Astrocyte (in vitro differentiated cells and primary cell): ENCODE results near the gene AP3B2. TPM values are rescaled to one million over a fixed set of nuclear protein-coding genes. Genes with fewer than 3 reads are reported as not detected.

Experiments used
- DNase-seq: peaks from one replicate; pipeline ENCODE4 v3.0.0-alpha.2; 2010; ENCODE audit warnings: low read depth
- FAIRE-seq: peaks from 2 replicates; lab custom pipeline; 2011; peaks lifted over from hg19 to GRCh38; lab: Jason Lieb, UNC
- H2AFZ ChIP-seq: 2 replicates; pipeline ENCODE4 v1.6.0; 2012; ENCODE audit warnings: low read depth, low read length, inconsistent platforms
- H3K27ac ChIP-seq: 2 replicates; pipeline ENCODE4 v1.5.1; 2011; ENCODE audit warnings: low read depth, low read length, inconsistent platforms
- H3K27me3 ChIP-seq: 2 replicates; pipeline ENCODE4 v1.6.0; 2011; ENCODE audit warnings: low read length, inconsistent platforms; ENCODE audit not compliant: insufficient read depth
- H3K36me3 ChIP-seq: 2 replicates; pipeline ENCODE4 v1.5.1; 2011; ENCODE audit warnings: low read length, inconsistent platforms; ENCODE audit not compliant: insufficient read depth
- H3K4me1 ChIP-seq: 2 replicates; pipeline ENCODE4 v1.5.1; 2011; ENCODE audit warnings: low read length, inconsistent platforms; ENCODE audit not compliant: insufficient read depth
- H3K4me2 ChIP-seq: 2 replicates; pipeline ENCODE4 v1.6.0; 2012; ENCODE audit warnings: low read length, inconsistent platforms
- H3K4me3 ChIP-seq: 2 replicates; pipeline ENCODE4 v1.5.1; 2011; ENCODE audit warnings: low read depth, mild to moderate bottlenecking, low read length, inconsistent platforms; ENCODE audit not compliant: insufficient read depth
- H3K79me2 ChIP-seq: 2 replicates; pipeline ENCODE4 v1.6.0; 2012; ENCODE audit warnings: mild to moderate bottlenecking, low read length, inconsistent platforms; ENCODE audit not compliant: insufficient read depth
- H3K9ac ChIP-seq: 2 replicates; pipeline ENCODE4 v1.6.0; 2012; ENCODE audit warnings: mild to moderate bottlenecking, low read length, inconsistent platforms
- H3K9me3 ChIP-seq: 2 replicates; pipeline ENCODE4 v1.5.1; 2012; ENCODE audit warnings: low read depth, mild to moderate bottlenecking, low read length, inconsistent platforms; ENCODE audit not compliant: insufficient read depth
- H4K20me1 ChIP-seq: 2 replicates; pipeline ENCODE4 v1.6.0; 2012; ENCODE audit warnings: low read length, inconsistent platforms; ENCODE audit not compliant: insufficient read depth
- H3K27ac Mint-ChIP-seq: one replicate; pipeline ENCODE4 v1.8.0; 2021; ENCODE audit warnings: mild to moderate bottlenecking, mixed read lengths; ENCODE audit not compliant: unreplicated experiment
- H3K27me3 Mint-ChIP-seq: one replicate; pipeline ENCODE4 v1.8.0; 2021; ENCODE audit warnings: low read depth, mixed read lengths; ENCODE audit not compliant: unreplicated experiment
- H3K36me3 Mint-ChIP-seq: one replicate; pipeline ENCODE4 v1.8.0; 2021; ENCODE audit warnings: low read depth, mixed read lengths; ENCODE audit not compliant: unreplicated experiment
- H3K4me1 Mint-ChIP-seq: one replicate; pipeline ENCODE4 v1.8.0; 2021; ENCODE audit warnings: low read depth, mixed read lengths; ENCODE audit not compliant: unreplicated experiment
- H3K4me3 Mint-ChIP-seq: one replicate; pipeline ENCODE4 v1.8.0; 2021; ENCODE audit warnings: mild to moderate bottlenecking, moderate library complexity, mixed read lengths; ENCODE audit not compliant: unreplicated experiment
- H3K9me3 Mint-ChIP-seq: one replicate; pipeline ENCODE4 v1.8.0; 2021; ENCODE audit warnings: mild to moderate bottlenecking, mixed read lengths; ENCODE audit not compliant: unreplicated experiment
- CTCF ChIP-seq: IDR thresholded peaks from 2 replicates; pipeline ENCODE4 v1.5.1; 2011; ENCODE audit warnings: low read depth, mild to moderate bottlenecking, inconsistent platforms, low read length, moderate library complexity; ENCODE audit not compliant: insufficient read depth
- EZH2 ChIP-seq: IDR thresholded peaks from 2 replicates; pipeline ENCODE4 v1.6.1; 2012; ENCODE audit warnings: mild to moderate bottlenecking, low read length, inconsistent platforms; ENCODE audit not compliant: insufficient read depth
- total RNA-seq: library from RNA; stranded (reverse); gene quantifications from 2 replicates; pipeline ENCODE4 v1.2.1, GENCODE V29; 2021

The AP3B2 gene
- total RNA-seq, 1 donor from 2014 or later: 7.2 TPM

GRCh38 chr15:82650046-82650670 lies 59.5 kb downstream of the AP3B2 start:
- Histone ChIP-seq H2AFZ (no peak overlapping the region), H3K4me1 (peaks cover 3% of the 10 kb centered on the region), H3K27me3 (peaks cover 37% of the 10 kb centered on the region), H3K4me2 (no peak overlapping the region), H3K9ac (no peak overlapping the region), H3K9me3 (no peaks in the 10 kb centered on the region), H3K4me3 (no peak overlapping the region), H4K20me1 (no peaks in the 10 kb centered on the region), H3K36me3 (no peaks in the 10 kb centered on the region), H3K79me2 (no peaks in the 10 kb centered on the region), H3K27ac (no peak overlapping the region)
- no peak for FAIRE-seq
- Mint-ChIP-seq H3K4me3 (no peak overlapping the region), H3K4me1 (peaks cover 5% of the 10 kb centered on the region), H3K36me3 (no peaks in the 10 kb centered on the region), H3K9me3 (no peaks in the 10 kb centered on the region), H3K27me3 (peaks cover 9% of the 10 kb centered on the region), H3K27ac (no peak overlapping the region)
- no peak for DNase-seq
- TF ChIP-seq EZH2: no peak
- no peak for TF ChIP-seq CTCF

- no peak overlapping the region for H3K4me3 ChIP-seq
- no peak overlapping the region for H3K4me2 ChIP-seq
- FAIRE-seq (no peak), DNase-seq (no peak)
- H2AFZ ChIP-seq: no peak overlapping the region
- H3K9me3 ChIP-seq: no peaks in the 10 kb centered on the region
- peaks cover 3% of the 10 kb centered on the region for H3K4me1 ChIP-seq
- no peak overlapping the region for H3K27ac ChIP-seq
- H3K79me2 ChIP-seq: no peaks in the 10 kb centered on the region
- Mint-ChIP-seq H3K9me3 (no peaks in the 10 kb centered on the region), H3K4me3 (peak overlapping the region; percentile 31), H3K36me3 (no peaks in the 10 kb centered on the region), H3K27me3 (peaks cover 9% of the 10 kb centered on the region), H3K27ac (no peak overlapping the region), H3K4me1 (peaks cover 11% of the 10 kb centered on the region)
- peaks cover 42% of the 10 kb centered on the region for H3K27me3 ChIP-seq
- TF ChIP-seq CTCF (no peak), EZH2 (no peak)
- no peak overlapping the region for H3K9ac ChIP-seq
- no peaks in the 10 kb centered on the region for H4K20me1 ChIP-seq
- H3K36me3 ChIP-seq: no peaks in the 10 kb centered on the region
These were observed 60.3 kb downstream of the AP3B2 start for GRCh38 chr15:82649226-82649999.
